IMR-90 (cell line): ENCODE measurements around the gene NFKBIB. TPM values are rescaled to one million over a fixed set of nuclear protein-coding genes. Genes with fewer than 3 reads are reported as not detected.

Experiments
- ATAC-seq: fragments of 200-7000 bp; cut with Tn5 transposase; 2 replicates; pipeline ENCODE4 v1.9.1; 2020; ENCODE audit warnings: low read depth, mild to moderate bottlenecking, moderate library complexity
- BruUV-seq: library from RNA; stranded (reverse); fragments of 400-500 nt; replicated peaks from 2 replicates; lab custom pipeline; 2021; lab: Mats Ljungman, UMichigan
- CTCF ChIA-PET: fragments of 300-600 bp; formaldehyde crosslinking; extraction: SDS; loops from one replicate; lab custom pipeline; 2021; ENCODE audit warnings: antibody characterized with exemption; lab: Yijun Ruan, JAX
- POLR2A ChIA-PET: fragments of 300-600 bp; sonication (Branson Sonifier 250); formaldehyde crosslinking; loops from one replicate; lab custom pipeline; 2022; ENCODE audit warnings: antibody characterized with exemption; ENCODE audit not compliant: unreplicated experiment; lab: Charles Lee
- DNase-seq: peaks from one replicate; pipeline ENCODE4 v3.0.0; 2013
- H2AFZ ChIP-seq: replicated peaks from 2 replicates; pipeline ENCODE3; 2013; ENCODE audit warnings: low read length, mild to moderate bottlenecking; ENCODE audit not compliant: poor library complexity
- H2AK5ac ChIP-seq: 2 replicates; pipeline ENCODE4 v1.6.1; 2013; ENCODE audit warnings: low read depth, low read length, inconsistent platforms
- H2AK9ac ChIP-seq: replicated peaks from 2 replicates; pipeline ENCODE3; 2013; ENCODE audit warnings: mild to moderate bottlenecking, low read depth, low read length, moderate library complexity; ENCODE audit not compliant: poor library complexity
- H2BK120ac ChIP-seq: 2 replicates; pipeline ENCODE4 v1.6.1; 2013; ENCODE audit warnings: low read depth, low read length, inconsistent platforms
- H2BK15ac ChIP-seq: 3 replicates; pipeline ENCODE4 v1.6.1; 2013; ENCODE audit warnings: low read depth, low read length, inconsistent platforms
- H2BK20ac ChIP-seq: 2 replicates; pipeline ENCODE4 v1.6.1; 2013; ENCODE audit warnings: low read depth, mild to moderate bottlenecking, inconsistent platforms, low read length, moderate library complexity
- H2BK5ac ChIP-seq: 2 replicates; pipeline ENCODE4 v1.6.1; 2013; ENCODE audit warnings: mild to moderate bottlenecking, low read depth, low read length, inconsistent platforms; ENCODE audit not compliant: poor library complexity, severe bottlenecking
- H3K14ac ChIP-seq: replicated peaks from 2 replicates; pipeline ENCODE4 v1.6.1; 2013; ENCODE audit warnings: low read depth, low read length, inconsistent platforms
- H3K18ac ChIP-seq: 2 replicates; pipeline ENCODE4 v1.6.1; 2013; ENCODE audit warnings: low read depth, low read length, control low read depth
- H3K23ac ChIP-seq: 2 replicates; pipeline ENCODE4 v1.6.1; 2013; ENCODE audit warnings: low read depth, low read length, inconsistent platforms
- H3K27ac ChIP-seq: 2 replicates; pipeline ENCODE4 v1.5.1; 2013; ENCODE audit warnings: mild to moderate bottlenecking, control low read depth, low read length; ENCODE audit not compliant: insufficient read depth
- H3K27me3 ChIP-seq: 2 replicates; pipeline ENCODE4 v1.6.1; 2013; ENCODE audit warnings: low read length; ENCODE audit not compliant: control insufficient read depth, insufficient read depth
- H3K36me3 ChIP-seq: 2 replicates; pipeline ENCODE4 v1.6.1; 2013; ENCODE audit warnings: low read length, mixed read lengths; ENCODE audit not compliant: control insufficient read depth, insufficient read depth
- H3K4ac ChIP-seq: 2 replicates; pipeline ENCODE4 v1.6.1; 2013; ENCODE audit warnings: low read depth, low read length, inconsistent platforms
- H3K4me1 ChIP-seq: 2 replicates; pipeline ENCODE4 v1.6.1; 2013; ENCODE audit warnings: low read length, mixed read lengths; ENCODE audit not compliant: control insufficient read depth, insufficient read depth
- H3K4me2 ChIP-seq: 2 replicates; pipeline ENCODE4 v1.6.1; 2013; ENCODE audit warnings: low read depth, mild to moderate bottlenecking, control low read depth, low read length, moderate library complexity
- H3K4me3 ChIP-seq: 2 replicates; pipeline ENCODE4 v1.5.1; 2013; ENCODE audit warnings: low read depth, mild to moderate bottlenecking, control low read depth, low read length, moderate library complexity; ENCODE audit not compliant: insufficient read depth
- H3K56ac ChIP-seq: 2 replicates; pipeline ENCODE4 v1.6.1; 2013; ENCODE audit warnings: low read length, inconsistent platforms; ENCODE audit not compliant: insufficient read depth; ENCODE audit errors: extremely low read depth
- H3K79me1 ChIP-seq, 2 experiments: 2 replicates each; pipeline ENCODE4 v1.6.1; 2013; ENCODE audit warnings: low read length in 2 of 2, inconsistent platforms in 1 of 2, low read depth in 1 of 2
- H3K9ac ChIP-seq: 2 replicates; pipeline ENCODE4 v1.6.1; 2013; ENCODE audit warnings: low read depth, low read length, control low read depth
- H3K9me1 ChIP-seq: 2 replicates; pipeline ENCODE4 v1.6.1; 2013; ENCODE audit warnings: low read length, inconsistent platforms; ENCODE audit not compliant: insufficient read depth
- H3K9me3 ChIP-seq: 2 replicates; pipeline ENCODE4 v1.6.1; 2013; ENCODE audit warnings: low read length; ENCODE audit not compliant: control insufficient read depth, insufficient read depth
- H4K20me1 ChIP-seq: 2 replicates; pipeline ENCODE4 v1.6.1; 2013; ENCODE audit warnings: low read length, inconsistent platforms; ENCODE audit not compliant: insufficient read depth
- H4K5ac ChIP-seq: 2 replicates; pipeline ENCODE4 v1.6.1; 2013; ENCODE audit warnings: mild to moderate bottlenecking, low read depth, low read length, control low read depth
- H4K8ac ChIP-seq, 2 experiments: 2 replicates each; pipeline ENCODE4 v1.6.1; 2013; ENCODE audit warnings: low read depth in 2 of 2, low read length in 2 of 2, control low read depth in 1 of 2, inconsistent platforms in 1 of 2
- H4K91ac ChIP-seq: 2 replicates; pipeline ENCODE4 v1.6.1; 2013; ENCODE audit warnings: low read depth, low read length, inconsistent platforms; ENCODE audit not compliant: insufficient read depth
- RAD21 ChIP-seq: IDR thresholded peaks from 2 replicates; pipeline ENCODE4 v1.6.1; 2012; ENCODE audit warnings: low read length, improper control_type of control experiment
- USF2 ChIP-seq: fragments of 150-350 bp; IDR thresholded peaks from 2 replicates; pipeline ENCODE4 v1.6.1; 2017; ENCODE audit warnings: mild to moderate bottlenecking, antibody characterized with exemption, low read length, low read depth
- whole genome bisulfite sequencing, 2 experiments: methylation state at CpG; one replicate each; pipeline versions ENCODE4 v1.1.5 to v1.1.7; 2013; ENCODE audit warnings: missing lambda C conversion rate in 2 of 2; ENCODE audit not compliant: insufficient read length in 1 of 2; ENCODE audit errors: extremely low coverage in 2 of 2; 5-methylcytosine and 5-hydroxymethylcytosine counted together
- dilution Hi-C: fragments of 300-500 bp; cut with HindIII; formaldehyde crosslinking; loops from one replicate; pipeline ENCODE4 v1.14.3; 2018; ENCODE audit warnings: low sequenced_read_pairs; ENCODE audit not compliant: unreplicated experiment
- in situ Hi-C: fragments of 300-500 bp; cut with MboI; formaldehyde crosslinking; loops from 3 replicates; pipeline ENCODE4 v1.14.3; 2019; ENCODE audit warnings: low sequenced_read_pairs, inconsistent platforms, mixed read lengths
- intact Hi-C: fragments of 100-400 bp; cut with micrococcal nuclease; formaldehyde crosslinking; loops from 2 replicates; pipeline ENCODE4 v1.10.0; 2022
- polyA plus RNA-seq, 3 experiments: library from polyadenylated mRNA; depleted of rRNA; stranded (reverse); fragments of >200 nt; gene quantifications; 2 replicates each; pipeline ENCODE4 v1.2.3, GENCODE V29; 2012; ENCODE audit warnings: low replicate concordance in 1 of 3
- total RNA-seq: library from RNA; depleted of rRNA; stranded (reverse); fragments of >200 nt; gene quantifications from 2 replicates; pipeline ENCODE4 v1.2.3, GENCODE V29; 2012

Gene NFKBIB
- total and polyA plus RNA-seq, 2 of the 4 experiments (the other 2 are of a cell fraction), result 7.5 to 25.5 TPM

- Histone ChIP-seq H2BK20ac (no peak overlapping the region), H3K9ac (peak overlapping the region; percentile 71), H2BK120ac (peak overlapping the region; percentile 77), H2BK5ac (peak overlapping the region; percentile 85), H4K20me1 (peaks cover 30% of the 10 kb centered on the region), H3K4me3 (peak overlapping the region; percentile 49), H3K56ac (peak overlapping the region; percentile 74), H3K9me3 (no peaks in the 10 kb centered on the region), H3K14ac (peak overlapping the region; percentile 77), H4K91ac (peak overlapping the region; percentile 88), H3K27ac (peak overlapping the region; percentile 71), H2AFZ (peak overlapping the region; percentile 94), H4K5ac (peak overlapping the region; percentile 52), H2AK9ac (peak overlapping the region; percentile 96), H3K4me2 (peak overlapping the region; percentile 86), H3K79me1 (peaks cover 7 to 47% of the 10 kb centered on the region in 2 experiments; a peak in 3 of 4 replicates), H3K9me1 (peaks cover 9% of the 10 kb centered on the region), H3K36me3 (peaks cover 14% of the 10 kb centered on the region), H3K4ac (peak overlapping the region; percentile 84), H3K27me3 (no peaks in the 10 kb centered on the region), H2BK15ac (peak overlapping the region; percentile 3; the same call in 1 of the 3 replicates), H2AK5ac (peak overlapping the region; percentile 99), H3K4me1 (peaks cover 15% of the 10 kb centered on the region), H4K8ac (peak overlapping the region; percentile 51 to 94), H3K18ac (peak overlapping the region; percentile 58; the same call in 1 of the 2 replicates), H3K23ac (peak overlapping the region; percentile 84)
- ATAC-seq (no peak), DNase-seq (no peak)
- intact Hi-C loops, result loop anchor here (1.0 kb wide), 2 partner anchors 48 to 79 kb away; partner anchors contain the start of genes MRPS12, NFKBIB, SARS2 and SIRT2
- TF ChIP-seq USF2 (no peak), RAD21 (no peak)
- no TSS peak for BruUV-seq
- in situ Hi-C loops, result no loop called here
- 3% methylated on average over 18 of the region's 40 CpGs; no CpG with 5 or more reads in 1 of the 2 experiments for WGBS, 2 experiments
- ChIA-PET POLR2A (no interaction called here), CTCF (interaction anchor here (0.6 kb wide), 1 partner anchor 18 kb away, joined by 3 read pairs; no protein-coding TSS in a partner anchor)
- dilution Hi-C loops, result no loop called here
These were observed 48.7 kb upstream of the NFKBIB start for GRCh38 chr19:38850976-38851621.
